IMR-90 (cell line): ENCODE results near the gene JMJD1C. TPM values are rescaled to one million over a fixed set of nuclear protein-coding genes. Genes with fewer than 3 reads are reported as not detected.

ENCODE experiments used
- ATAC-seq: fragments of 200-7000 bp; cut with Tn5 transposase; 2 replicates; pipeline ENCODE4 v1.9.1; 2020; ENCODE audit warnings: low read depth, mild to moderate bottlenecking, moderate library complexity
- BruUV-seq: library from RNA; stranded (reverse); fragments of 400-500 nt; replicated peaks from 2 replicates; lab custom pipeline; 2021; lab: Mats Ljungman, UMichigan
- CTCF ChIA-PET: fragments of 300-600 bp; formaldehyde crosslinking; extraction: SDS; loops from one replicate; lab custom pipeline; 2021; ENCODE audit warnings: antibody characterized with exemption; lab: Yijun Ruan, JAX
- POLR2A ChIA-PET: fragments of 300-600 bp; sonication (Branson Sonifier 250); formaldehyde crosslinking; loops from one replicate; lab custom pipeline; 2022; ENCODE audit warnings: antibody characterized with exemption; ENCODE audit not compliant: unreplicated experiment; lab: Charles Lee
- DNase-seq: peaks from one replicate; pipeline ENCODE4 v3.0.0; 2013
- H2AFZ ChIP-seq: replicated peaks from 2 replicates; pipeline ENCODE3; 2013; ENCODE audit warnings: low read length, mild to moderate bottlenecking; ENCODE audit not compliant: poor library complexity
- H2AK5ac ChIP-seq: 2 replicates; pipeline ENCODE4 v1.6.1; 2013; ENCODE audit warnings: low read depth, low read length, inconsistent platforms
- H2AK9ac ChIP-seq: replicated peaks from 2 replicates; pipeline ENCODE3; 2013; ENCODE audit warnings: mild to moderate bottlenecking, low read depth, low read length, moderate library complexity; ENCODE audit not compliant: poor library complexity
- H2BK120ac ChIP-seq: 2 replicates; pipeline ENCODE4 v1.6.1; 2013; ENCODE audit warnings: low read depth, low read length, inconsistent platforms
- H2BK15ac ChIP-seq: 3 replicates; pipeline ENCODE4 v1.6.1; 2013; ENCODE audit warnings: low read depth, low read length, inconsistent platforms
- H2BK20ac ChIP-seq: 2 replicates; pipeline ENCODE4 v1.6.1; 2013; ENCODE audit warnings: low read depth, mild to moderate bottlenecking, inconsistent platforms, low read length, moderate library complexity
- H2BK5ac ChIP-seq: 2 replicates; pipeline ENCODE4 v1.6.1; 2013; ENCODE audit warnings: mild to moderate bottlenecking, low read depth, low read length, inconsistent platforms; ENCODE audit not compliant: poor library complexity, severe bottlenecking
- H3K14ac ChIP-seq: replicated peaks from 2 replicates; pipeline ENCODE4 v1.6.1; 2013; ENCODE audit warnings: low read depth, low read length, inconsistent platforms
- H3K18ac ChIP-seq: 2 replicates; pipeline ENCODE4 v1.6.1; 2013; ENCODE audit warnings: low read depth, low read length, control low read depth
- H3K23ac ChIP-seq: 2 replicates; pipeline ENCODE4 v1.6.1; 2013; ENCODE audit warnings: low read depth, low read length, inconsistent platforms
- H3K27ac ChIP-seq: 2 replicates; pipeline ENCODE4 v1.5.1; 2013; ENCODE audit warnings: mild to moderate bottlenecking, control low read depth, low read length; ENCODE audit not compliant: insufficient read depth
- H3K27me3 ChIP-seq: 2 replicates; pipeline ENCODE4 v1.6.1; 2013; ENCODE audit warnings: low read length; ENCODE audit not compliant: control insufficient read depth, insufficient read depth
- H3K36me3 ChIP-seq: 2 replicates; pipeline ENCODE4 v1.6.1; 2013; ENCODE audit warnings: low read length, mixed read lengths; ENCODE audit not compliant: control insufficient read depth, insufficient read depth
- H3K4ac ChIP-seq: 2 replicates; pipeline ENCODE4 v1.6.1; 2013; ENCODE audit warnings: low read depth, low read length, inconsistent platforms
- H3K4me1 ChIP-seq: 2 replicates; pipeline ENCODE4 v1.6.1; 2013; ENCODE audit warnings: low read length, mixed read lengths; ENCODE audit not compliant: control insufficient read depth, insufficient read depth
- H3K4me2 ChIP-seq: 2 replicates; pipeline ENCODE4 v1.6.1; 2013; ENCODE audit warnings: low read depth, mild to moderate bottlenecking, control low read depth, low read length, moderate library complexity
- H3K4me3 ChIP-seq: 2 replicates; pipeline ENCODE4 v1.5.1; 2013; ENCODE audit warnings: low read depth, mild to moderate bottlenecking, control low read depth, low read length, moderate library complexity; ENCODE audit not compliant: insufficient read depth
- H3K56ac ChIP-seq: 2 replicates; pipeline ENCODE4 v1.6.1; 2013; ENCODE audit warnings: low read length, inconsistent platforms; ENCODE audit not compliant: insufficient read depth; ENCODE audit errors: extremely low read depth
- H3K79me1 ChIP-seq, 2 experiments: 2 replicates each; pipeline ENCODE4 v1.6.1; 2013; ENCODE audit warnings: low read length in 2 of 2, inconsistent platforms in 1 of 2, low read depth in 1 of 2
- H3K9ac ChIP-seq: 2 replicates; pipeline ENCODE4 v1.6.1; 2013; ENCODE audit warnings: low read depth, low read length, control low read depth
- H3K9me1 ChIP-seq: 2 replicates; pipeline ENCODE4 v1.6.1; 2013; ENCODE audit warnings: low read length, inconsistent platforms; ENCODE audit not compliant: insufficient read depth
- H3K9me3 ChIP-seq: 2 replicates; pipeline ENCODE4 v1.6.1; 2013; ENCODE audit warnings: low read length; ENCODE audit not compliant: control insufficient read depth, insufficient read depth
- H4K20me1 ChIP-seq: 2 replicates; pipeline ENCODE4 v1.6.1; 2013; ENCODE audit warnings: low read length, inconsistent platforms; ENCODE audit not compliant: insufficient read depth
- H4K5ac ChIP-seq: 2 replicates; pipeline ENCODE4 v1.6.1; 2013; ENCODE audit warnings: mild to moderate bottlenecking, low read depth, low read length, control low read depth
- H4K8ac ChIP-seq, 2 experiments: 2 replicates each; pipeline ENCODE4 v1.6.1; 2013; ENCODE audit warnings: low read depth in 2 of 2, low read length in 2 of 2, control low read depth in 1 of 2, inconsistent platforms in 1 of 2
- H4K91ac ChIP-seq: 2 replicates; pipeline ENCODE4 v1.6.1; 2013; ENCODE audit warnings: low read depth, low read length, inconsistent platforms; ENCODE audit not compliant: insufficient read depth
- CHD1 ChIP-seq: IDR thresholded peaks from 2 replicates; pipeline ENCODE4 v1.6.1; 2012; ENCODE audit warnings: low read depth, low read length, improper control_type of control experiment
- ELK1 ChIP-seq: fragments of 150-350 bp; IDR thresholded peaks from 2 replicates; pipeline ENCODE4 v1.6.1; 2016; ENCODE audit warnings: low read depth, mild to moderate bottlenecking, low read length, moderate library complexity, borderline replicate concordance
- FOS ChIP-seq: fragments of 150-350 bp; IDR thresholded peaks from 2 replicates; pipeline ENCODE4 v1.6.1; 2016; ENCODE audit warnings: low read depth, low read length
- MAFK ChIP-seq: IDR thresholded peaks from 2 replicates; pipeline ENCODE4 v1.6.1; 2012; ENCODE audit warnings: low read depth, low read length, improper control_type of control experiment
- MAZ ChIP-seq: IDR thresholded peaks from 2 replicates; pipeline ENCODE4 v1.6.1; 2012; ENCODE audit warnings: low read depth, mild to moderate bottlenecking, low read length, improper control_type of control experiment, moderate library complexity, borderline replicate concordance
- MXI1 ChIP-seq: IDR thresholded peaks from 2 replicates; pipeline ENCODE4 v1.6.1; 2012; ENCODE audit warnings: low read depth, mild to moderate bottlenecking, low read length, moderate library complexity, borderline replicate concordance
- NFE2L2 ChIP-seq: fragments of 150-350 bp; IDR thresholded peaks from 2 replicates; pipeline ENCODE4 v1.6.1; 2016; ENCODE audit warnings: low read depth, mild to moderate bottlenecking, low read length
- RAD21 ChIP-seq: IDR thresholded peaks from 2 replicates; pipeline ENCODE4 v1.6.1; 2012; ENCODE audit warnings: low read length, improper control_type of control experiment
- RCOR1 ChIP-seq: IDR thresholded peaks from 2 replicates; pipeline ENCODE4 v1.6.1; 2012; ENCODE audit warnings: mild to moderate bottlenecking, low read length, improper control_type of control experiment; ENCODE audit not compliant: insufficient replicate concordance
- RFX5 ChIP-seq: IDR thresholded peaks from 2 replicates; pipeline ENCODE4 v1.8.0; 2012; ENCODE audit warnings: low read depth, mild to moderate bottlenecking, low read length, moderate library complexity
- SMC3 ChIP-seq: fragments of 150-350 bp; IDR thresholded peaks from 2 replicates; pipeline ENCODE4 v1.6.1; 2016; ENCODE audit warnings: low read depth, mild to moderate bottlenecking, antibody characterized with exemption, low read length, moderate library complexity
- WGBS, 2 experiments: methylation state at CpG; one replicate each; pipeline versions ENCODE4 v1.1.5 to v1.1.7; 2013; ENCODE audit warnings: missing lambda C conversion rate in 2 of 2; ENCODE audit not compliant: insufficient read length in 1 of 2; ENCODE audit errors: extremely low coverage in 2 of 2; 5-methylcytosine and 5-hydroxymethylcytosine counted together
- dilution Hi-C: fragments of 300-500 bp; cut with HindIII; formaldehyde crosslinking; loops from one replicate; pipeline ENCODE4 v1.14.3; 2018; ENCODE audit warnings: low sequenced_read_pairs; ENCODE audit not compliant: unreplicated experiment
- in situ Hi-C: fragments of 300-500 bp; cut with MboI; formaldehyde crosslinking; loops from 3 replicates; pipeline ENCODE4 v1.14.3; 2019; ENCODE audit warnings: low sequenced_read_pairs, inconsistent platforms, mixed read lengths
- intact Hi-C: fragments of 100-400 bp; cut with micrococcal nuclease; formaldehyde crosslinking; loops from 2 replicates; pipeline ENCODE4 v1.10.0; 2022
- polyA plus RNA-seq, 3 experiments: library from polyadenylated mRNA; depleted of rRNA; stranded (reverse); fragments of >200 nt; gene quantifications; 2 replicates each; pipeline ENCODE4 v1.2.3, GENCODE V29; 2012; ENCODE audit warnings: low replicate concordance in 1 of 3
- total RNA-seq: library from RNA; depleted of rRNA; stranded (reverse); fragments of >200 nt; gene quantifications from 2 replicates; pipeline ENCODE4 v1.2.3, GENCODE V29; 2012
- TF ChIP-seq, protein P1 (sequence below): conservative IDR thresholded peaks from 2 replicates; pipeline ENCODE4 v1.5.1; 2012; ENCODE audit warnings: mild to moderate bottlenecking, low read depth, low read length, improper control_type of control experiment

JMJD1C gene
- total and polyA plus RNA-seq, 2 of the 4 experiments (the other 2 are of a cell fraction), result 15.6 to 96.8 TPM

DNA sequence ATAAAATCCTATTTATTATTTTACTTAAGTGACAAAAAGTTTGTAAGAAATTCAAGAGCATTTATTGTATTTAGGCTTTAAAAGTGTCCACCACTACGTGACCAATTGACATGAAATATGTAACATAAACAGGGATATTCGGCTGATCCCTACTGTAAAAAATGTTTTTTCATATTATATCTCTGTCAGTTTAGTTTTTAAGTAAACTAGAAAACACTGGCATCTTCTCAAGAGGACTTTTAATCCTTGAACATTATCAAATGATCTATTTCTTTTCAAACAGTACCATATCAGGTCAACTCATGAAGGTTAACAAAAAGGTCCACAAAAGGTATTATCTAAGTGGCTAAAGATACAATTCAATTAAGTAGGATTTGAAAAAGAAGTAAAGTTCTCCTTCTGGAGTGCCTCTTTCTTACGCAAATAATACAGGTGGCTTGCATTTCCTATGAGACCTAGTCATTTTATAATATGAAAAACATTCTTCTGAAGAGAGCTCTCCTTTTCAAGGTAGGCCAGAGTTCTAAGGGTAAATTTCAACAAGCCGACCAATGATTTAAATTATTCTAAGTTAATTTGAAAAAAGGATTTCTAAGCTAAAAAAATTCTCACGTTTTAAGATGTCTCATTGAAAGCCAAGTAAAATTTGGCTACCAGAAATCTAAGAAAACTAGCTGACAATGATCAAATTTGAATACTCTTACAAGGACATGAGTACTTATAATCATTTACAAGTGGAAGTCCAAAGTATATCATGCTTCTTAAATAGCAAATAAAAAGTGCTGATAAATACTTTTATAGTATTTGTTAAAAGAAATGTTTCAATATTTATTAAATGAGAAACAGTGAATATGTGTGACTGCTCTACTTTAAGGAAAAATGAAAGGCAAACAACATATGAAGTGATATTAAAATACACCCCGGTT lies 199.1 kb downstream of the JMJD1C start:
- H3K9me1 ChIP-seq, result peaks cover 5% of the 10 kb centered on the region; the same call in 1 of the 2 replicates
- no peak overlapping the region for H2AK5ac ChIP-seq
- H2BK5ac ChIP-seq, result peak overlapping the region; percentile 83
- WGBS, 2 experiments, result no CpG with 5 or more reads among the region's 6 CpGs
- H4K8ac ChIP-seq, result no peak overlapping the region
- TF ChIP-seq ELK1 (no peak), MAZ (no peak), SMC3 (no peak), MXI1 (no peak), RFX5 (no peak), RAD21 (no peak), MAFK (no peak), RCOR1 (no peak), CHD1 (no peak), FOS (no peak), NFE2L2 (no peak)
- TF ChIP-seq, protein P1, sequence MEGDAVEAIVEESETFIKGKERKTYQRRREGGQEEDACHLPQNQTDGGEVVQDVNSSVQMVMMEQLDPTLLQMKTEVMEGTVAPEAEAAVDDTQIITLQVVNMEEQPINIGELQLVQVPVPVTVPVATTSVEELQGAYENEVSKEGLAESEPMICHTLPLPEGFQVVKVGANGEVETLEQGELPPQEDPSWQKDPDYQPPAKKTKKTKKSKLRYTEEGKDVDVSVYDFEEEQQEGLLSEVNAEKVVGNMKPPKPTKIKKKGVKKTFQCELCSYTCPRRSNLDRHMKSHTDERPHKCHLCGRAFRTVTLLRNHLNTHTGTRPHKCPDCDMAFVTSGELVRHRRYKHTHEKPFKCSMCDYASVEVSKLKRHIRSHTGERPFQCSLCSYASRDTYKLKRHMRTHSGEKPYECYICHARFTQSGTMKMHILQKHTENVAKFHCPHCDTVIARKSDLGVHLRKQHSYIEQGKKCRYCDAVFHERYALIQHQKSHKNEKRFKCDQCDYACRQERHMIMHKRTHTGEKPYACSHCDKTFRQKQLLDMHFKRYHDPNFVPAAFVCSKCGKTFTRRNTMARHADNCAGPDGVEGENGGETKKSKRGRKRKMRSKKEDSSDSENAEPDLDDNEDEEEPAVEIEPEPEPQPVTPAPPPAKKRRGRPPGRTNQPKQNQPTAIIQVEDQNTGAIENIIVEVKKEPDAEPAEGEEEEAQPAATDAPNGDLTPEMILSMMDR, result no peak
- H3K9me3 ChIP-seq, result no peaks in the 10 kb centered on the region
- H3K56ac ChIP-seq, result peak overlapping the region; percentile 21; the same call in 1 of the 2 replicates
- H4K20me1 ChIP-seq, result peaks cover 4% of the 10 kb centered on the region; the same call in 1 of the 2 replicates
- peak overlapping the region; percentile 36 for H3K4me2 ChIP-seq
- H3K27me3 ChIP-seq, result no peaks in the 10 kb centered on the region
- no TSS peak for BruUV-seq
- no peak overlapping the region for H2BK20ac ChIP-seq
- peaks cover 0 to 31% of the 10 kb centered on the region in 2 experiments; a peak in 2 of 4 replicates for H3K79me1 ChIP-seq
- H2BK15ac ChIP-seq, result no peak overlapping the region
- no peak overlapping the region for H4K91ac ChIP-seq
- no peak overlapping the region for H4K5ac ChIP-seq
- H3K18ac ChIP-seq, result no peak overlapping the region
- ChIA-PET POLR2A (no interaction called here), CTCF (interaction anchor here (1.1 kb wide), 1 partner anchor 363 kb away, joined by 3 read pairs; no protein-coding TSS in a partner anchor)
- intact Hi-C loops (loop anchor here (2.0 to 5.0 kb wide), 2 partner anchors 50 to 256 kb away; partner anchors contain the start of gene REEP3), dilution Hi-C loops (no loop called here), in situ Hi-C loops (no loop called here)
- no peak overlapping the region for H2AK9ac ChIP-seq
- no peaks in the 10 kb centered on the region for H3K36me3 ChIP-seq
- ATAC-seq, result no peak
- H2AFZ ChIP-seq, result no peak overlapping the region
- H3K23ac ChIP-seq, result peak overlapping the region; percentile 67; the same call in 1 of the 2 replicates
- peak overlapping the region; percentile 51 for H2BK120ac ChIP-seq
- peaks cover 4% of the 10 kb centered on the region; the same call in 1 of the 2 replicates for H3K4me1 ChIP-seq
- H3K14ac ChIP-seq, result 0 out of 2 replicates have a peak overlapping the region, but pooled peaks have one; percentile 60
- H3K4me3 ChIP-seq, result peak overlapping the region; percentile 55
- H3K9ac ChIP-seq, result peak overlapping the region; percentile 65
- DNase-seq, result no peak
- H3K4ac ChIP-seq, result no peak overlapping the region
- peak overlapping the region; percentile 80; the same call in 1 of the 2 replicates for H3K27ac ChIP-seq
